ENCODE results near the gene COX15. TPM values are rescaled to one million over a fixed set of nuclear protein-coding genes. Genes with fewer than 3 reads are reported as not detected.

COX15 gene
- total RNA-seq, 1 experiment from 2014 or later, result 31.4 TPM

GRCh38 chr10:99709480-99710229 is 22.3 kb downstream of the COX15 start:
- Histone ChIP-seq H3K27ac (0 out of 2 replicates have a peak overlapping the region, but pooled peaks have one; percentile 68), H3K27me3 (ENCODE audit: insufficient read depth, low read depth) (no peaks in the 10 kb centered on the region), H3F3A (ENCODE audit: insufficient read depth, low read depth) (no peaks in the 10 kb centered on the region), H3K4me1 (replicated peaks; ENCODE audit: insufficient read depth) (no peaks in the 10 kb centered on the region), H3K79me2 (ENCODE audit: low read depth) (no peaks in the 10 kb centered on the region), H3K4me2 (no peak overlapping the region), H3K9me3 (ENCODE audit: insufficient read depth, low read depth) (no peaks in the 10 kb centered on the region), H3K36me3 (ENCODE audit: low read depth) (peaks cover 12% of the 10 kb centered on the region), H3K9me2 (ENCODE audit: insufficient read depth) (no peaks in the 10 kb centered on the region), H4K20me1 (ENCODE audit: insufficient read depth) (no peaks in the 10 kb centered on the region), H3K4me3 (no peak overlapping the region), H2AFZ (no peak overlapping the region)
- CTCF ChIA-PET, result no interaction called here
- no TSS peak for BruUV-seq (replicated peaks)
- TF ChIP-seq EZH2 (IDR thresholded peaks at IDR 0.05; ENCODE audit: low read depth) (no peak), CTCF (conservative IDR thresholded peaks at IDR 0.05) (no peak)
- intact Hi-C loops (cut with micrococcal nuclease; ENCODE audit: unreplicated experiment), result loop anchor here (2.0 to 5.0 kb wide), 3 partner anchors 91 to 312 kb away; no protein-coding TSS in a partner anchor
- POLR2A ChIA-PET (ENCODE audit: unreplicated experiment), result no interaction called here
- DNase-seq, result no peak

DNA sequence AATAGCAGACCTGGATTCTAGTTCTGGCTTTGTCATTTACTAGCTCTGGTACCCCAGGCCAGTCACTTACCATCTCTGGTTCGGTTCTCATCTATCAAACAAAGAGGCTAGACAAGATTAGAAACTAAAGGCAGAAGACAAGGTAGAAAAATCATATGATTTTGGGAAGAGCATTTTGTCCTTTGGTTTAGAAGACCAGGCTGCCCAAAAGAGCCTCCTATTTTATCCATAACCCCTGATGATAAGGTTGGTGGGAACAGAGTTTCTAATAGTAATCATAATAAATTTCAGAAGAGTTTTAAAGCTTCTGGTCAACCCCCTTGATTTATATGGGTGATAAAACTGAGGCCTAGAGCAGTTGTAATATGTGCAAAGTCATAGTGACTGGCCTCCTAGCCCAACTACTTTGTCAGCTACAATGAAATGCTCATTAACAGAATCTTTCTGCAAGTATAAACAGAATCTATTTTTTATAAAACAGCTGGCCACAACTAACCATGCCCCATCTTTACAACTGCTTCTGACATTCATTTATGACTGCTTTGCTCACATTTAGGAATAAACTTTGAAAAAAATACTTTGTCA is 23.4 kb downstream of the COX15 start:
- BruUV-seq (replicated peaks), result no TSS peak
- Histone ChIP-seq H3K9me2 (ENCODE audit: insufficient read depth) (no peaks in the 10 kb centered on the region), H3K4me2 (no peak overlapping the region), H3K27me3 (ENCODE audit: insufficient read depth, low read depth) (no peaks in the 10 kb centered on the region), H4K20me1 (ENCODE audit: insufficient read depth) (no peaks in the 10 kb centered on the region), H2AFZ (no peak overlapping the region), H3K4me1 (replicated peaks; ENCODE audit: insufficient read depth) (no peaks in the 10 kb centered on the region), H3K27ac (peak overlapping the region; percentile 68), H3K9me3 (ENCODE audit: insufficient read depth, low read depth) (no peaks in the 10 kb centered on the region), H3K4me3 (no peak overlapping the region), H3F3A (ENCODE audit: insufficient read depth, low read depth) (no peaks in the 10 kb centered on the region), H3K79me2 (ENCODE audit: low read depth) (no peaks in the 10 kb centered on the region), H3K36me3 (ENCODE audit: low read depth) (peaks cover 8% of the 10 kb centered on the region; the same call in 1 of the 2 replicates)
- no peak for TF ChIP-seq EZH2 (IDR thresholded peaks at IDR 0.05; ENCODE audit: low read depth)
- TF ChIP-seq CTCF (conservative IDR thresholded peaks at IDR 0.05), result no peak
- no peak for DNase-seq
- intact Hi-C loops (cut with micrococcal nuclease; ENCODE audit: unreplicated experiment), result no loop called here
- ChIA-PET CTCF (no interaction called here), POLR2A (ENCODE audit: unreplicated experiment) (no interaction called here)

DNA sequence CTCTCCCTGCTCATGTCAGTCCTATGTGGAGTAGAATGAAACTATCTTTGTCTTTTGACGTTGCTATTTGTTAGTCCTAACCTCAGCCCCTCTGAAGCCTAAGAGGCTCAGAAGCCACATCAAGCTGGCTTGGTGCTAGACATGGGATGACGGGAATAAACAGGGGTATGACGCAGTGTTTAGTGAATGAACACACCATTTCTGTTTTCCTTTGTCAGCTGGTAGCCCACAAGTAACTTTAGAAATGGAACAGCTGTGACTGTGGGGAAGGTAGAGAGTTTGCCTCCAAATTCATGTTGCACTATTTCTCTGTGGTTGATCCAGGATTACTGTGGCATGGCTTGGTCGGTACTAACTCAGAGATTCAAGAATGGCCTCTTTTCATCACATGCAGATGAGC is 31.3 kb downstream of the COX15 start:
- H3F3A ChIP-seq (ENCODE audit: insufficient read depth, low read depth), result no peaks in the 10 kb centered on the region
- no peak overlapping the region for H3K4me2 ChIP-seq
- ChIA-PET CTCF (no interaction called here), POLR2A (ENCODE audit: unreplicated experiment) (no interaction called here)
- H3K36me3 ChIP-seq (ENCODE audit: low read depth), result no peaks in the 10 kb centered on the region; the same call in 1 of the 2 replicates
- intact Hi-C loops (cut with micrococcal nuclease; ENCODE audit: unreplicated experiment), result no loop called here
- no peak overlapping the region for H3K4me3 ChIP-seq
- H4K20me1 ChIP-seq (ENCODE audit: insufficient read depth), result no peaks in the 10 kb centered on the region
- H3K9me3 ChIP-seq (ENCODE audit: insufficient read depth, low read depth), result no peaks in the 10 kb centered on the region
- H3K27me3 ChIP-seq (ENCODE audit: insufficient read depth, low read depth), result no peaks in the 10 kb centered on the region
- no TSS peak for BruUV-seq (replicated peaks)
- no peaks in the 10 kb centered on the region for H3K9me2 ChIP-seq (ENCODE audit: insufficient read depth)
- no peak overlapping the region for H3K27ac ChIP-seq
- no peak overlapping the region for H2AFZ ChIP-seq
- no peak for TF ChIP-seq EZH2 (IDR thresholded peaks at IDR 0.05; ENCODE audit: low read depth)
- TF ChIP-seq CTCF (conservative IDR thresholded peaks at IDR 0.05), result no peak
- no peaks in the 10 kb centered on the region for H3K79me2 ChIP-seq (ENCODE audit: low read depth)
- H3K4me1 ChIP-seq (replicated peaks; ENCODE audit: insufficient read depth), result no peaks in the 10 kb centered on the region
- DNase-seq, result no peak
